B cell (primary cell): ENCODE data around the gene HAX1. TPM values are rescaled to one million over a fixed set of nuclear protein-coding genes. Genes with fewer than 3 reads are reported as not detected.

Experiments used
- ATAC-seq: fragments of 200-7000 bp; cut with Tn5 transposase; one replicate; pipeline ENCODE4 v1.10.0; 2021; ENCODE audit warnings: low read depth, mild to moderate bottlenecking, moderate number of reproducible peaks, moderate library complexity
- CTCF ChIA-PET: fragments of 350-600 bp; sonication (Branson Sonifier 250); formaldehyde crosslinking; loops from one replicate; lab custom pipeline; 2021; ENCODE audit warnings: antibody characterized with exemption, inconsistent platforms; lab: Charles Lee
- POLR2A ChIA-PET: fragments of 350-600 bp; sonication (Branson Sonifier 250); formaldehyde crosslinking; loops from one replicate; lab custom pipeline; 2021; ENCODE audit warnings: antibody characterized with exemption; lab: Charles Lee
- DNase-seq: peaks from one replicate; pipeline ENCODE4 v3.0.0; 2013
- H2AFZ ChIP-seq: 2 replicates; pipeline ENCODE4 v1.6.1; 2012; ENCODE audit warnings: mild to moderate bottlenecking, low read depth, low read length; ENCODE audit not compliant: insufficient read depth, poor library complexity, severe bottlenecking
- H3K27ac ChIP-seq, 2 donors: 1 replicate in 1 of 2; 2 replicates in 1 of 2; pipeline ENCODE4 v1.5.1; 2012 to 2013; ENCODE audit warnings: low read length in 2 of 2, mild to moderate bottlenecking in 2 of 2, moderate library complexity in 1 of 2
- H3K27me3 ChIP-seq, 4 experiments: fragments of 200-600 bp in 1 of 4; sonication (generic) in 1 of 4; replicated peaks in 1 of 4; 1 replicate in 2 of 4; 2 replicates in 2 of 4; pipeline versions ENCODE4 v1.6.1 to v1.7.0; 2013 to 2016; ENCODE audit warnings: low read length in 3 of 4, mild to moderate bottlenecking in 2 of 4, mixed read lengths in 1 of 4, moderate library complexity in 1 of 4; ENCODE audit not compliant: insufficient read depth in 4 of 4, control insufficient read depth in 3 of 4; ENCODE audit errors: control extremely low read depth in 1 of 4
- H3K36me3 ChIP-seq, 2 experiments: replicated peaks in 1 of 2; 1 replicate in 1 of 2; 2 replicates in 1 of 2; pipeline versions ENCODE4 v1.6.1 to v1.7.1; 2013; ENCODE audit warnings: low read length in 1 of 2; ENCODE audit not compliant: insufficient read depth in 2 of 2, control insufficient read depth in 1 of 2; ENCODE audit errors: control extremely low read depth in 1 of 2, extremely low read depth in 1 of 2
- H3K4me1 ChIP-seq, 2 donors: fragments of 200-600 bp in 1 of 2; sonication (generic) in 1 of 2; 1 replicate in 1 of 2; 2 replicates in 1 of 2; pipeline versions ENCODE4 v1.5.1 to v1.6.1; 2013 to 2017; ENCODE audit warnings: low read length in 2 of 2; ENCODE audit not compliant: control insufficient read depth in 2 of 2, insufficient read depth in 2 of 2
- H3K4me2 ChIP-seq: replicated peaks from 2 replicates; pipeline ENCODE3; 2012; ENCODE audit warnings: mild to moderate bottlenecking, low read depth, low read length; ENCODE audit not compliant: poor library complexity, severe bottlenecking
- H3K4me3 ChIP-seq, 5 experiments: fragments of 200-600 bp in 1 of 5; sonication (generic) in 1 of 5; 1 replicate in 3 of 5; 2 replicates in 2 of 5; pipeline versions ENCODE4 v1.5.1 to v1.7.0; 2011 to 2016; ENCODE audit warnings: low read length in 4 of 5, mild to moderate bottlenecking in 4 of 5, low read depth in 2 of 5, control low read depth in 1 of 5, moderate library complexity in 1 of 5; ENCODE audit not compliant: insufficient read depth in 1 of 5; ENCODE audit errors: control extremely low read depth in 1 of 5, extremely low read depth in 1 of 5
- H3K79me2 ChIP-seq: fragments of 200-600 bp; sonication (generic); one replicate; pipeline ENCODE4 v1.6.0; 2016; ENCODE audit warnings: low read length; ENCODE audit not compliant: control insufficient read depth, insufficient read depth
- H3K9ac ChIP-seq: fragments of 200-600 bp; sonication (generic); 2 replicates; pipeline ENCODE4 v1.6.1; 2017; ENCODE audit warnings: mild to moderate bottlenecking, low read length, moderate library complexity
- H3K9me3 ChIP-seq, 3 donors: one replicate each; pipeline versions ENCODE4 v1.6.1 to v1.7.1; 2013; ENCODE audit warnings: low read length in 2 of 3; ENCODE audit not compliant: control insufficient read depth in 2 of 3, insufficient read depth in 1 of 3; ENCODE audit errors: control extremely low read depth in 1 of 3
- H4K20me1 ChIP-seq: 2 replicates; pipeline ENCODE4 v1.6.0; 2012; ENCODE audit warnings: mild to moderate bottlenecking, low read length; ENCODE audit not compliant: insufficient read depth, control insufficient read depth, poor library complexity, severe bottlenecking
- H3K27ac Mint-ChIP-seq: one replicate; pipeline ENCODE4 v1.8.0; 2021; ENCODE audit warnings: mixed read lengths
- H3K27me3 Mint-ChIP-seq: one replicate; pipeline ENCODE4 v1.8.0; 2021; ENCODE audit warnings: mixed read lengths
- H3K4me1 Mint-ChIP-seq: one replicate; pipeline ENCODE4 v1.8.0; 2021; ENCODE audit warnings: mixed read lengths
- H3K4me3 Mint-ChIP-seq: one replicate; pipeline ENCODE4 v1.8.0; 2021; ENCODE audit warnings: mixed read lengths
- H3K9me3 Mint-ChIP-seq: one replicate; pipeline ENCODE4 v1.8.0; 2022; ENCODE audit warnings: mixed read lengths; ENCODE audit not compliant: insufficient read depth
- CTCF ChIP-seq: fragments of 200-600 bp; IDR thresholded peaks from one replicate; pipeline ENCODE4 v1.8.0; 2022; ENCODE audit warnings: antibody characterized with exemption, mild to moderate bottlenecking
- EZH2 ChIP-seq: IDR thresholded peaks from 2 replicates; pipeline ENCODE4 v1.6.1; 2012; ENCODE audit warnings: borderline replicate concordance, low read depth, mild to moderate bottlenecking, moderate library complexity, low read length; ENCODE audit not compliant: insufficient read depth, poor library complexity, severe bottlenecking
- WGBS: methylation state at CpG from one replicate; pipeline ENCODE4 v1.1.5; 2013; ENCODE audit warnings: missing lambda C conversion rate; ENCODE audit not compliant: insufficient coverage; 5-methylcytosine and 5-hydroxymethylcytosine counted together
- intact Hi-C: fragments of 100-400 bp; cut with micrococcal nuclease; formaldehyde crosslinking; loops from one replicate; pipeline ENCODE4 v1.10.0; 2022
- polyA plus RNA-seq: library from polyadenylated mRNA; depleted of rRNA; stranded (reverse); fragments of >200 nt; gene quantifications from 2 replicates; pipeline ENCODE4 v1.2.3, GENCODE V29; 2012
- total RNA-seq, 2 donors: library from RNA; stranded (reverse); fragments of 120-200 nt in 1 of 2; gene quantifications; 1 replicate in 1 of 2; 2 replicates in 1 of 2; pipeline versions ENCODE4 v1.2.3 to v1.2.4, GENCODE V29; 2013 to 2022

The HAX1 gene
- total and polyA plus RNA-seq, 2 donors (not counting 1 experiment from before 2014, with no cell fraction given): 85.7 to 88.8 TPM

GRCh38 chr1:154258784-154259183 is 13.6 kb upstream of the HAX1 start:
- H3K36me3 ChIP-seq: peaks cover 13 to 99% of the 10 kb centered on the region in 2 experiments
- H3K9me3 ChIP-seq: no peaks in the 10 kb centered on the region
- no peak overlapping the region for H3K4me3 Mint-ChIP-seq
- DNase-seq: no peak
- no peaks in the 10 kb centered on the region for H3K4me1 ChIP-seq
- ChIA-PET POLR2A (no interaction called here), CTCF (interaction anchor here (0.6 to 2.2 kb wide), 3 partner anchors 13 to 462 kb away, joined by 3 to 7 read pairs (median 6); partner anchors contain the start of gene HAX1)
- no CpG with 5 or more reads among the region's 2 CpGs for WGBS
- H3K79me2 ChIP-seq: no peaks in the 10 kb centered on the region
- intact Hi-C loops: no loop called here
- H3K9me3 Mint-ChIP-seq: no peaks in the 10 kb centered on the region
- no peak overlapping the region for H3K9ac ChIP-seq
- no peak for ATAC-seq
- no peak overlapping the region for H3K27ac Mint-ChIP-seq
- no peak overlapping the region for H2AFZ ChIP-seq
- H3K4me2 ChIP-seq: no peak overlapping the region
- H3K27me3 Mint-ChIP-seq: no peaks in the 10 kb centered on the region
- peaks cover 8% of the 10 kb centered on the region for H4K20me1 ChIP-seq
- no peak overlapping the region for H3K4me3 ChIP-seq
- no peak overlapping the region for H3K27ac ChIP-seq
- no peaks in the 10 kb centered on the region for H3K4me1 Mint-ChIP-seq
- H3K27me3 ChIP-seq: no peaks in the 10 kb centered on the region
- TF ChIP-seq EZH2 (no peak), CTCF (no peak)

GRCh38 chr1:154260127-154260526 is 12.3 kb upstream of the HAX1 start:
- ChIA-PET POLR2A (no interaction called here), CTCF (interaction anchor here (2.2 kb wide), 1 partner anchor 12 kb away, joined by 6 read pairs; the partner anchor contains the start of gene HAX1)
- Mint-ChIP-seq H3K4me1 (no peaks in the 10 kb centered on the region), H3K9me3 (no peaks in the 10 kb centered on the region), H3K4me3 (no peak overlapping the region), H3K27me3 (no peaks in the 10 kb centered on the region), H3K27ac (no peak overlapping the region)
- Histone ChIP-seq H3K9me3 (no peaks in the 10 kb centered on the region), H3K27me3 (no peaks in the 10 kb centered on the region), H3K4me2 (no peak overlapping the region), H4K20me1 (peaks cover 8% of the 10 kb centered on the region), H2AFZ (no peak overlapping the region), H3K9ac (no peak overlapping the region), H3K4me1 (no peaks in the 10 kb centered on the region), H3K4me3 (no peak overlapping the region), H3K27ac (no peak overlapping the region), H3K36me3 (peaks cover 10 to 99% of the 10 kb centered on the region in 2 experiments), H3K79me2 (no peaks in the 10 kb centered on the region)
- ATAC-seq (no peak), DNase-seq (no peak)
- TF ChIP-seq EZH2: no peak
- TF ChIP-seq CTCF: no peak
- no CpG with 5 or more reads among the region's 1 CpG for WGBS
- intact Hi-C loops: no loop called here
